PC-9 (cell line): ENCODE data around the gene ALDH7A1. TPM values are rescaled to one million over a fixed set of nuclear protein-coding genes. Genes with fewer than 3 reads are reported as not detected.

Source experiments
- BruUV-seq: library from RNA; stranded (reverse); fragments of 400-500 nt; replicated peaks from 2 replicates; lab custom pipeline; 2021; lab: Mats Ljungman, UMichigan
- CTCF ChIA-PET: fragments of 300-600 bp; sonication (Branson Sonifier 250); formaldehyde crosslinking; loops from one replicate; lab custom pipeline; 2022; ENCODE audit warnings: antibody characterized with exemption; lab: Charles Lee
- POLR2A ChIA-PET: fragments of 300-600 bp; sonication (Branson Sonifier 250); formaldehyde crosslinking; loops from one replicate; lab custom pipeline; 2022; ENCODE audit warnings: antibody characterized with exemption; ENCODE audit not compliant: unreplicated experiment; lab: Charles Lee
- DNase-seq, 2 experiments: peaks; one replicate each; pipeline versions ENCODE4 v3.0.0 to v3.0.0-alpha.2; 2015 to 2022; ENCODE audit warnings: mixed read lengths in 1 of 2
- H2AFZ ChIP-seq: fragments of 200-600 bp; sonication (generic); 2 replicates; pipeline ENCODE4 v1.8.1; 2017; ENCODE audit warnings: antibody characterized with exemption
- H3F3A ChIP-seq: fragments of 200-600 bp; sonication (generic); 2 replicates; pipeline ENCODE4 v1.8.1; 2017; ENCODE audit warnings: antibody characterized with exemption, mild to moderate bottlenecking, low read depth; ENCODE audit not compliant: insufficient read depth
- H3K27ac ChIP-seq: fragments of 200-600 bp; sonication (generic); 2 replicates; pipeline ENCODE4 v1.6.1; 2016; ENCODE audit warnings: mixed run types
- H3K27me3 ChIP-seq: fragments of 200-600 bp; sonication (generic); 2 replicates; pipeline ENCODE4 v1.6.1; 2016; ENCODE audit warnings: low read depth, mixed run types; ENCODE audit not compliant: insufficient read depth
- H3K36me3 ChIP-seq: fragments of 200-600 bp; sonication (generic); 2 replicates; pipeline ENCODE4 v1.6.1; 2016; ENCODE audit warnings: low read depth, mixed run types
- H3K4me1 ChIP-seq: fragments of 200-600 bp; sonication (generic); replicated peaks from 2 replicates; pipeline ENCODE4 v1.6.1; 2016; ENCODE audit warnings: mixed run types; ENCODE audit not compliant: insufficient read depth
- H3K4me2 ChIP-seq: fragments of 200-600 bp; sonication (generic); 2 replicates; pipeline ENCODE4 v1.6.1; 2017; ENCODE audit warnings: mixed run types
- H3K4me3 ChIP-seq: fragments of 200-600 bp; sonication (generic); 2 replicates; pipeline ENCODE4 v1.6.1; 2016; ENCODE audit warnings: mixed run types
- H3K79me2 ChIP-seq: fragments of 200-600 bp; sonication (generic); 2 replicates; pipeline ENCODE4 v1.6.1; 2017; ENCODE audit warnings: low read depth, mixed run types
- H3K9me2 ChIP-seq: fragments of 200-600 bp; sonication (generic); 2 replicates; pipeline ENCODE4 v1.8.1; 2017; ENCODE audit warnings: mild to moderate bottlenecking; ENCODE audit not compliant: insufficient read depth
- H3K9me3 ChIP-seq: fragments of 200-600 bp; sonication (generic); 2 replicates; pipeline ENCODE4 v1.8.1; 2016; ENCODE audit warnings: low read depth; ENCODE audit not compliant: insufficient read depth
- H4K20me1 ChIP-seq: fragments of 200-600 bp; sonication (generic); 2 replicates; pipeline ENCODE4 v1.8.1; 2017; ENCODE audit not compliant: insufficient read depth
- EZH2 ChIP-seq: fragments of 200-600 bp; sonication (generic); IDR thresholded peaks from 2 replicates; pipeline ENCODE4 v1.8.0; 2017; ENCODE audit warnings: antibody characterized with exemption, low read depth
- intact Hi-C: fragments of 100-400 bp; cut with micrococcal nuclease; formaldehyde crosslinking; loops from one replicate; pipeline ENCODE4 v1.10.0; 2022; ENCODE audit not compliant: unreplicated experiment
- total RNA-seq: library from RNA; stranded (reverse); gene quantifications from 2 replicates; pipeline ENCODE4 v1.2.3, GENCODE V29; 2021
- TF ChIP-seq, protein P1 (sequence below): fragments of 200-600 bp; sonication (generic); conservative IDR thresholded peaks from 2 replicates; pipeline ENCODE4 v1.6.1; 2017; ENCODE audit warnings: mixed run types, antibody characterized with exemption, mild to moderate bottlenecking, moderate library complexity

The ALDH7A1 gene
- total RNA-seq, 1 experiment from 2014 or later = 109 TPM

DNA sequence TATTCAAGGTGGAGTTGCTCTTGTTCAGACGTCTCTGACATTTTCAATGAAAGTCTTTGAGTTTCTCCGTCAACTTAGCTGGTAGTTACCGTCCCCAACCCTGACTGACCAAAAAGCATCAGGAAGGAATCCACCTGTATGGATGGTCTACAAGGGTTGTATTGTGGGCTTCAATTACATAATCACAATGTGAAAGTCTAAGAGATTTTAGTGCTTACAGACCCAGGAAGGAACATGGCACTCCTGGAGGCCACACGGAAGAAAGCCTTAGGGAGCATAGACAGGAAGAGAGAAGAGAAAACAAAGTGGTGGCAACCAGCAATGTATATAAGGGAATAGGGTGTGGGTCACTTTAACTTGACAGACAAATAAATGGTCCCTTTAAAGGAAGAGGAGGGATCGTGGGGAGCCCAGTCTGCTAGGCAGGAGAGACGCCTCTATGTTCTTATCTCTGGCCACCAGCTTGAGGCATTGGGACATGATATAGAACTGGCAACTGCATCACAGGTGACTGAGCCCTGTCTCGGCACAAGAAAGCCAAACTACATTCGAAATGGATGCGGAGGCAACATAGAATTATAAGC is 80.4 kb downstream of the ALDH7A1 start:
- CTCF ChIA-PET = no interaction called here
- H3K79me2 ChIP-seq = no peaks in the 10 kb centered on the region
- H3K27me3 ChIP-seq = no peaks in the 10 kb centered on the region
- H3K9me3 ChIP-seq = no peaks in the 10 kb centered on the region
- POLR2A ChIA-PET = no interaction called here
- DNase-seq = no peak
- no peak overlapping the region for H3K4me3 ChIP-seq
- intact Hi-C loops = no loop called here
- H2AFZ ChIP-seq = no peak overlapping the region
- peaks cover 10% of the 10 kb centered on the region; the same call in 1 of the 2 replicates for H3F3A ChIP-seq
- no peak for TF ChIP-seq EZH2
- TF ChIP-seq, protein P1, sequence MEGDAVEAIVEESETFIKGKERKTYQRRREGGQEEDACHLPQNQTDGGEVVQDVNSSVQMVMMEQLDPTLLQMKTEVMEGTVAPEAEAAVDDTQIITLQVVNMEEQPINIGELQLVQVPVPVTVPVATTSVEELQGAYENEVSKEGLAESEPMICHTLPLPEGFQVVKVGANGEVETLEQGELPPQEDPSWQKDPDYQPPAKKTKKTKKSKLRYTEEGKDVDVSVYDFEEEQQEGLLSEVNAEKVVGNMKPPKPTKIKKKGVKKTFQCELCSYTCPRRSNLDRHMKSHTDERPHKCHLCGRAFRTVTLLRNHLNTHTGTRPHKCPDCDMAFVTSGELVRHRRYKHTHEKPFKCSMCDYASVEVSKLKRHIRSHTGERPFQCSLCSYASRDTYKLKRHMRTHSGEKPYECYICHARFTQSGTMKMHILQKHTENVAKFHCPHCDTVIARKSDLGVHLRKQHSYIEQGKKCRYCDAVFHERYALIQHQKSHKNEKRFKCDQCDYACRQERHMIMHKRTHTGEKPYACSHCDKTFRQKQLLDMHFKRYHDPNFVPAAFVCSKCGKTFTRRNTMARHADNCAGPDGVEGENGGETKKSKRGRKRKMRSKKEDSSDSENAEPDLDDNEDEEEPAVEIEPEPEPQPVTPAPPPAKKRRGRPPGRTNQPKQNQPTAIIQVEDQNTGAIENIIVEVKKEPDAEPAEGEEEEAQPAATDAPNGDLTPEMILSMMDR = no peak
- H3K4me2 ChIP-seq = no peak overlapping the region
- no peaks in the 10 kb centered on the region for H4K20me1 ChIP-seq
- BruUV-seq = no TSS peak
- H3K4me1 ChIP-seq = peaks cover 13% of the 10 kb centered on the region; the same call in 1 of the 2 replicates
- no peak overlapping the region for H3K27ac ChIP-seq
- H3K36me3 ChIP-seq = no peaks in the 10 kb centered on the region
- no peaks in the 10 kb centered on the region for H3K9me2 ChIP-seq

DNA sequence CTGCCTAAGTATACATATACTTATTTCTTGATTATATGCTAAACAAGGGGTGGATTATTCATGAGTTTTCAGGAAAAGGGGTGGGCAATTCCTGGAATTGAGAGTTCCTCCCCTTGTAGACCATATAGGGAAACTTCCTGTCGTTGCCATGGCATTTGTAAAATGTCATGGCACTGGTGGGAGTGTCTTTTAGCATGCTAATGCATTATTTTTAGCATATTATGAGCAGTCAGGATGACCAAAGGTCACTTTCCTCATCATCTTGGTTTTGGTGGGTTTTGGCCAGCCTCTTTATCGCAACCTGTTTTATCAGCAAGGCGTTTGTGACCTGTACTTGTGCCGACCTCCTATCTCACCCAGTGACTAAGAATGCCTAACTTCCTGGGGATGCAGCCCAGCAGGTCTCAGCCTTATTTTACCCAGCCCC is 80.9 kb downstream of the ALDH7A1 start:
- H3K79me2 ChIP-seq = no peaks in the 10 kb centered on the region
- no peaks in the 10 kb centered on the region for H3K36me3 ChIP-seq
- H3K4me3 ChIP-seq = no peak overlapping the region
- POLR2A ChIA-PET = no interaction called here
- H3K4me2 ChIP-seq = no peak overlapping the region
- no peaks in the 10 kb centered on the region for H3K9me2 ChIP-seq
- H3K9me3 ChIP-seq = no peaks in the 10 kb centered on the region
- BruUV-seq = no TSS peak
- DNase-seq = no peak
- intact Hi-C loops = no loop called here
- H4K20me1 ChIP-seq = no peaks in the 10 kb centered on the region
- CTCF ChIA-PET = no interaction called here
- H3K27me3 ChIP-seq = no peaks in the 10 kb centered on the region
- peaks cover 13% of the 10 kb centered on the region; the same call in 1 of the 2 replicates for H3K4me1 ChIP-seq
- no peak for TF ChIP-seq EZH2
- TF ChIP-seq, protein P1 = no peak
- peaks cover 10% of the 10 kb centered on the region; the same call in 1 of the 2 replicates for H3F3A ChIP-seq
- no peak overlapping the region for H3K27ac ChIP-seq
- no peak overlapping the region for H2AFZ ChIP-seq

DNA sequence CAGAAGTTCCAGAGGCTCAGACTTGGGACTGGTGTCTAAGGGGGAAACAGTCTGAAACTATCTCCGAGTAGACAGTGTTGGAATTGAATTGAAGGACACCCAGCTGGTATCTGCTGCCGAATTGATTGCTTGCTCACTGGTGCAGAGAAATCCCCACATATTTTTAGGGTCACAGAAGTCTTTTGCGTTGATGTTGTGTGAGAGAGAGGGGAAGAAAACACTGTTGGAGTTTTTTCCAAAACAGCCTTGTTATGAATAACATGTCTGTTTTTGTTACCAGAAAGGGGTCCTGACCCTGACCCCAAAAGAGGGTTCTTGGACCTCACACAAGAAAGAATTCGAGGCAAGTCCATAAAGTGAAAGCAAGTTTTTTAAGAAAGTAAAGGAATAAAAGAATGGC is 81.3 kb downstream of the ALDH7A1 start:
- no TSS peak for BruUV-seq
- CTCF ChIA-PET = no interaction called here
- POLR2A ChIA-PET = no interaction called here
- H3K4me1 ChIP-seq = peaks cover 15% of the 10 kb centered on the region; the same call in 1 of the 2 replicates
- no peaks in the 10 kb centered on the region for H3K9me2 ChIP-seq
- no peak overlapping the region for H3K4me2 ChIP-seq
- no peaks in the 10 kb centered on the region for H3K9me3 ChIP-seq
- intact Hi-C loops = no loop called here
- no peak overlapping the region for H3K27ac ChIP-seq
- TF ChIP-seq EZH2 = no peak
- TF ChIP-seq, protein P1 = no peak
- H3K27me3 ChIP-seq = no peaks in the 10 kb centered on the region
- no peak overlapping the region for H3K4me3 ChIP-seq
- no peak overlapping the region for H2AFZ ChIP-seq
- no peaks in the 10 kb centered on the region for H3K79me2 ChIP-seq
- DNase-seq = no peak
- peaks cover 10% of the 10 kb centered on the region; the same call in 1 of the 2 replicates for H3F3A ChIP-seq
- no peaks in the 10 kb centered on the region for H4K20me1 ChIP-seq
- no peaks in the 10 kb centered on the region for H3K36me3 ChIP-seq
